T-helper 1 cell treated with Interleukin-12 subunit alpha and Interleukin-12 subunit beta and Interleukin-4 antibody, amounts not matched to agents 30 ng/mL and 1 ng/mL, for 36 hours (primary cell): ENCODE data around the gene PIP5KL1. TPM values are rescaled to one million over a fixed set of nuclear protein-coding genes. Genes with fewer than 3 reads are reported as not detected.

Source experiments
- intact Hi-C: fragments of 100-400 bp; cut with micrococcal nuclease; formaldehyde crosslinking; loops from one replicate; pipeline ENCODE4 v1.15.1; 2024
- total RNA-seq: library from RNA; stranded (reverse); gene quantifications from 2 replicates; pipeline ENCODE4 v1.2.3, GENCODE V29; 2022

PIP5KL1 gene
- total RNA-seq, 1 donor from 2014 or later = 1.8 TPM

DNA sequence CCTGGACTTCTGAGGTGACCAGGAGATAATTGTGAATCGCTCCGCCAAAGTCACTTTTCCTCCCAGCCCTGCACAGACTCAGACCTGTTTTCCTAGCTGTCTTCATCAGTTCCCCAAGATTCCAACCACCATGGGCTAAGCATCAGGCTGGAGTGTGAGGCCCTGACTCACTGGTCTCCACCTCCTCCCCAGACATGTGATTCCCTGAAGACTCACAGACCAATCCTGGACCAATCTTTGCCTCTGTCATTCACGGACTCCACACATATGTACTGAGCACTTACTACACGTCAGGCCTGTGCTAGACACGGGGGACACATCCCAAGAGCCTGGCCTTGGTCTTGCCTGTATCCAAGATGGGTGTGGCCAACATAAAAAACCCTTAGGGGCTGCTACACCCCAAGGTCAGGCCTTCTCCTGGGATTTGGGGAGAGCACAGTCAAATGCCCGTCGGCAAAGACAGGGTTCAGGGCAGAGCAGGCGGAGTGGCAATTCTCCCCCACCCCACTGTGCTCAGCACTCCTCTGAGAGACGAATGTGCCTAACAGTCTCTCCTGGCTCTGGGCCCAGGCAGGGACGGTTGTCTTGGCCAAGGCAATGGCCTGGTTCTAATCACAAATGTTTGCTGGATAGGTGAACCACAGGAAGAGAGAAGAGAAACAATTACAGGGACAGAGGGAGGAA, 38.3 kb upstream of the PIP5KL1 start:
- intact Hi-C loops = no loop called here

DNA sequence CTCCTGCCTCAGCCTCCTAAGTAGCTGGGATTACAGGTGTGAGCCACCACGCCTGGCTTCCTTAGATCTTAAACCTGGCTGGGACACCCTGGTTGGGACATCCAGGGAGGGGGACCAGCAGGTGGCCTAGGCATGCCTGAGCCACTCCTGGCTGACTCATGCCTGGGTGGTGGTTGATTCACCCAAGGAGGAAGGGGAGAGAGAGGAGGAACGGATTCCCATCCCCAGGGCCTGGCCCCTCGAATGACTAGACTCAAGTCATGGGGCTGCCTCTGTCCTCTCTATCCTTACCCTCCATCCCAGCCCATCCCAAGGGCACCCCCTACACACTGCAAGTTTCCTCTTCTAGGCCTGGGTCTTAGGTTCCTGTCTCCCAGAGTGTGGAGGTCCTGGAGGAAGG, 37.5 kb upstream of the PIP5KL1 start:
- intact Hi-C loops = no loop called here

GRCh38 chr9:127967151-127967809, 36.7 kb upstream of the PIP5KL1 start:
- intact Hi-C loops = no loop called here

DNA sequence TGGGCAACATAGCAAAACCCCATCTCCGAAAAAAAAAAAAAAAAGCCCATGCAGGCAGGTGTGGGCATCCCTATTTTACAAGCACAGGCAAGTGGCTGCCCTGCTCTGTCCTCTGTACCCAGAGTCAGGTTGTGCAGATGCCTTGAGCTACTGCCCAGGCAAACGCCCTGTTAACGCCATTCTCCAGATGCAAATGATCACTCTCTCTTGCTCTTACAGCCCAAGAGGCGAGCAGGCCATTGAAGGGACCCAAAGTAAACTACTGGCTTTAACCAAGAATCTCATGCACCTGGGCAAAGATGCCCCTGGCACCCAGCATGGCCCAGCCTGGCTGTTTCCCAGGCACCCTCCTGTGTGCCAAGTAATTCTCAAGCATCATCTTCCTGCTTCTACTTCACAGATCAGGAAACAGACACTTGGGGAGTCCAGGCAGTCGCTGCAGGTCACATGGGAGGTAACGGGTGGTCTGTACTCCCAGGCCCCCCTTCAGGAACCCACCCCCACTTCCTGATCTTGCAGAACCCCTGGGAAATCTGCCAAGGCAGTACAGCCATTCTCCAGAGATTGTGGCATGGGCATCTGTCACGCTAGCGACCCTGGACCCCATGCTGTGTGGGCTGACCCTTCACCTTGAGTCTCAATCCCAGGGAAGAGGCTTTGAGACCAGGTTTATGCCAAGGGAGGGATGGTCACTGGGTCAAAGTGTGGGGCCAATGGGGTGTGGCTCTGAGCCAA, 36.0 kb upstream of the PIP5KL1 start:
- intact Hi-C loops = no loop called here

- intact Hi-C loops = no loop called here
Measured at GRCh38 chr9:127965953-127966352, 35.4 kb upstream of the PIP5KL1 start.

GRCh38 chr9:127963359-127964064, 32.9 kb upstream of the PIP5KL1 start:
- intact Hi-C loops = no loop called here

GRCh38 chr9:127963041-127963358, 32.4 kb upstream of the PIP5KL1 start:
- intact Hi-C loops = no loop called here

- intact Hi-C loops = no loop called here
Measured at GRCh38 chr9:127962278-127962677, 31.7 kb upstream of the PIP5KL1 start.

DNA sequence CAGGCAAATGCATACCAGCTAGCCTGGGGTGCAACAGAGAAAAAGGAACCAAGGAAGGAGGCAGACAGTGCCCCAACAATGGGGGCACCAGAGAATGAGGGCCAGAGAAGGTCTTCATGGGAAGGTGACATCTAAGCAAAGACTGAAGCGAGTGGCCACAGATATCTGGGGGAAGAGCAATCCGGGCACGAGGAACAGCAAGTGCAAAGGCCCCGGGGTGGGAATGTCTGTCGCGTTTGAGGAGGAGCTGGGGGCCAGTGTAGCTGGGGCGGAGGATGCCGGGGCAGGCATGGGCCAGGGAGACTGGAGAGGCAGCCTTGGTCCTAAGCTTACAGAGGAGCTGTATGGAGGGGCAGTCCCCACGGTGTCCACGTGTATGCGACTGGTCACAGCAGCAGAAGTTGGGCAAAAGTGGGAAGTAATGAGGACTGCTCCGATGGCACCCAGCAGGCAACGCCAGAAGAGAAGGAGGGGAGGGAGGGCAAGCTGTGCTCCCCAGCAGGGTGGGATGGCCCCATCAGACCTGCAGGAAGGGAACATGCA, 31.1 kb upstream of the PIP5KL1 start:
- intact Hi-C loops = no loop called here

DNA sequence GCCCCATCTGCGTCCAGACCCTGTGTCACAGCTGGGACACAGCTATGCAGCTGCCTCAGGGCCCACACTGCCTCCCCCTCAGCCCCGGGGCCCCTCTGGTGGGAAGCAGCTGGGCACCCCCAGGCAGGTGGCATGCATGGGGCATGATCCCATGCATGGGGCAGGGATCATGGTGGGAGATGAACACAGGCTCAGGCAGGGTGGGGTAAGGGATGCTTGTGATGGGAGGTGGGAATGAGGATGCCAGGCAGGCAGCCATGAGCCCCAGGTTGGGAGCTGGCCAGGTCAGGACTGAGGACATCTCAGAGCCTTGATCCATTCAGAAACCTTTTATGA, 30.5 kb upstream of the PIP5KL1 start:
- intact Hi-C loops = no loop called here

- intact Hi-C loops = no loop called here
Measured at GRCh38 chr9:127960410-127961154, 30.0 kb upstream of the PIP5KL1 start.

GRCh38 chr9:127959841-127960409, 29.3 kb upstream of the PIP5KL1 start:
- intact Hi-C loops = loop anchor here (5.0 kb wide), 1 partner anchor 132 kb away; no protein-coding TSS in a partner anchor

DNA sequence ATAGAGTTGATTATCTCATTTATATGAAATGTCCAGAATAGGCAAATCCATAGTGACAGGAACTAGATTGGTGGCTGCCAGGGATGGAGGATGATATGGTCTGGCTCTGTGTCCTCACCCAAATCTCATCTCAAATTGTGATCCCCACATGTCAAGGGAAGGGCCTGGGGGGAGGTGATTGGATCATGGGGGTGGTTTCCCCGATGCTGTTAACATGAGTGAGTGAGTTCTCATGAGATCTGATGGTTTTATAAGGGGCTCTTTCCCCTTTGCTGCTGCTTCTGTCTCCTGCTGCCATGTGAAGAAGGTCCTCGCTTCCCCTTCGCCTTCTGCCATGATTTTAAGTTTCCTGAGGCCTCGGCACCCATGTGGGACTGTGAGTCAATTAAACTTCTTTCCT, 28.8 kb upstream of the PIP5KL1 start:
- intact Hi-C loops = loop anchor here (5.0 kb wide), 1 partner anchor 133 kb away; no protein-coding TSS in a partner anchor

- intact Hi-C loops = loop anchor here (5.0 kb wide), 1 partner anchor 134 kb away; no protein-coding TSS in a partner anchor
Measured at GRCh38 chr9:127958728-127959127, 28.2 kb upstream of the PIP5KL1 start.

- intact Hi-C loops = loop anchor here (1.0 to 5.0 kb wide), 6 partner anchors 12 to 137 kb away; no protein-coding TSS in a partner anchor
Measured at GRCh38 chr9:127955294-127956015, 24.9 kb upstream of the PIP5KL1 start.

- intact Hi-C loops = loop anchor here (1.0 to 5.0 kb wide), 6 partner anchors 12 to 137 kb away; no protein-coding TSS in a partner anchor
Measured at GRCh38 chr9:127954831-127955293, 24.3 kb upstream of the PIP5KL1 start.

- intact Hi-C loops = no loop called here
Measured at GRCh38 chr9:127953768-127954505, 23.4 kb upstream of the PIP5KL1 start.

GRCh38 chr9:127953154-127953553, 22.6 kb upstream of the PIP5KL1 start:
- intact Hi-C loops = no loop called here
